Measurements from ENCODE around the gene SCART1.
"Not testable (repeated sequence)": the region's sequence is repeated elsewhere in the genome, so short reads cannot be mapped to it uniquely, and the experiment has no call there.

The SCART1 gene

DNA sequence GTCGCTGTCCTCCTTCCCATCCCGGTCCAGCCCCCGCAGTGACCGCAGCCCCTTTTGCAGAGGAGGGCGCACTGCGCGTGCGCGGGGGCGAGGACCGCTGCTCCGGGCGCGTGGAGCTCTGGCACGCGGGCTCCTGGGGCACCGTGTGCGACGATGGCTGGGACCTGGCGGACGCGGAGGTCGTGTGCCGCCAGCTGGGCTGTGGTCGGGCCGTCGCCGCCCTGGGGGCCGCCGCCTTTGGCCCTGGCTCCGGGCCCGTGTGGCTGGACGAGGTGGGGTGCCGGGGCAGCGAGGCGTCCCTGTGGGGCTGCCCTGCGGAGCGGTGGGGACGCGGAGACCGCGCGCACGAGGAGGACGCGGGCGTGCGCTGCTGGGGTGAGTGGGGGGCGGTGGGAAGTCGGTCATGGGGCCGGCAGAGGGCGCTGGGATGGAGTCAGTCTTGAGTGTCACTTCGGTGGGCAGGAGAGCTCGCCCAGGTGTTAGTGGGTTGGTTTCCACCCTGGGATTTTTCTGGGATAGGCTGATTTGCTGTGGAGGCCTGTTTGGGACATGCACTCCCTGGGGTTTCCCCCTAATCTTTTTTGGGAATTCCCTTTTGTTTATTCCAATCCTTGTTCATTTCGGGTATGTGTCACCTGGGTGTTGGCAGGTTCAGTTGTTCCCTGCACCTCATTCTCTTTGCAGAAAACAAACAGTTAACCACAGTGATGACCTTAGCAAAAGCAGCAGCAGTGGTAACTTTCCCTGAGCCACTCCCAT, 11.6 kb downstream of the SCART1 start:
- DNase-seq (ENCODE audit: low read depth): no peak
- no peak for TF ChIP-seq CTCF (conservative IDR thresholded peaks at IDR 0.05; ENCODE audit: low read length)

DNA sequence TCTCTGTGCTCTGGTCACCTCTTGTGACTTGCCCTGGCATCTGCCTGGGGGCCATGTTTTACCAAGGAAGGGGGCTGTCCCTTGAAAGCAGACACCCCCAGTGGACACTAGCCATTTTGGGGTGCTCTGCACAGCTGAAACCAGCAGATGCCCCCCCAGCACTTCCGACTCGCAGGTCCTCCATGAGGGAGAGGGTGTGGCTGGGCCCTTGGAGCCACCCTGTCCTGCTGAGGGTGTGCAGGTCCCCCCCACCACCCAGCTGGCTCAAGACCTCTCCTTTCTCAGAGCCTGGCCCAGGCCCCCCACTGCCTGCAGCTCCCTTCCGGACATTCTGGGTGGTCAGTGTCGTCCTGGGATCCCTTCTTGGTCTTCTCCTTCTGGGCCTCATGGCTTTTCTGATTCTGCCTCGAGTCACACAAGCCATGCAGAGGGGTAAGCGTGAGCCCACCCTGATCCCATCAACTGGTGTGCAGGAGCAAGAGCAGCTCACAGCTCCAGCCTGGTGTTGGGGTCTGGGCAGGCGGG, 12.3 kb downstream of the SCART1 start:
- no peak overlapping the region for H3K4me3 ChIP-seq (ENCODE audit: low read length)
- no peak for TF ChIP-seq CTCF (conservative IDR thresholded peaks at IDR 0.05; ENCODE audit: low read length)
- DNase-seq (ENCODE audit: low read depth): no peak

More for the DNA sequence above, 11.6 kb downstream of the SCART1 start:
- H3K4me3 ChIP-seq (ENCODE audit: low read length): no peak overlapping the region

- H3K4me3 ChIP-seq (ENCODE audit: low read length): no peak overlapping the region
- TF ChIP-seq CTCF (conservative IDR thresholded peaks at IDR 0.05; ENCODE audit: low read length): no peak
- DNase-seq (ENCODE audit: low read depth): no peak
Observed at GRCh38 chr10:133466683-133467275, 13.0 kb downstream of the SCART1 start.

GRCh38 chr10:133467286-133467911, 13.7 kb downstream of the SCART1 start:
- TF ChIP-seq CTCF (conservative IDR thresholded peaks at IDR 0.05; ENCODE audit: low read length): no peak
- DNase-seq (ENCODE audit: low read depth): no peak
- H3K4me3 ChIP-seq (ENCODE audit: low read length): no peak overlapping the region

- DNase-seq (ENCODE audit: low read depth); H3K4me3 ChIP-seq (ENCODE audit: low read length): not testable (repeated sequence)
Observed at GRCh38 chr10:133469205-133469604, 15.5 kb downstream of the SCART1 start.

- H3K4me3 ChIP-seq (ENCODE audit: low read length): no peak overlapping the region
- DNase-seq (ENCODE audit: low read depth): no peak
- TF ChIP-seq CTCF (conservative IDR thresholded peaks at IDR 0.05; ENCODE audit: low read length): no peak
Observed at GRCh38 chr10:133471300-133472109, 17.8 kb downstream of the SCART1 start.

DNA sequence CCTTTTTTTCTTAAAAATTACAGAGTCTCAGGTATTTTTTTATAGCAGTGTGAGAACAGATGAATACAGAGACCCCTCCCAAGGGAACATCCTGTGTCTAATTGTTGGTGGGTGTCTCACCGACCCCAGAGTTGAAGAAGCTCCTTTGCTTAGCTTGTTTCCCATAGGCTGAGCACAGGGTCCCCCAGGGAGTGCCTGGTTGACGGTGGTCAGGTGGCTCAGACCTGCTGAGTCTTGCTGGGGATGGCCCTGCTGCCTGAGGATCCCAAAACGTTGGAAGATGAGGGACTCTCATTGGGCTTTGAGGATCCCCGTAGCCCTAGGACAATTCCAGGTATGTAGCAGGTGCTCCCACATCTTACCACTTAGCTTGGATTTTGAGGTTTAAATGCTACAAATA, 19.5 kb downstream of the SCART1 start:
- no peak overlapping the region for H3K4me3 ChIP-seq (ENCODE audit: low read length)
- no peak for DNase-seq (ENCODE audit: low read depth)
- TF ChIP-seq CTCF (conservative IDR thresholded peaks at IDR 0.05; ENCODE audit: low read length): no peak

All from AG10803 (cell line).